Kidney capillary endothelial cell (primary cell): ENCODE measurements around the gene BRINP1.

Experiments used
- DNase-seq: peaks from one replicate; pipeline ENCODE4 v3.0.0-alpha.2; 2018; ENCODE audit warnings: low spot score

BRINP1 gene

DNA sequence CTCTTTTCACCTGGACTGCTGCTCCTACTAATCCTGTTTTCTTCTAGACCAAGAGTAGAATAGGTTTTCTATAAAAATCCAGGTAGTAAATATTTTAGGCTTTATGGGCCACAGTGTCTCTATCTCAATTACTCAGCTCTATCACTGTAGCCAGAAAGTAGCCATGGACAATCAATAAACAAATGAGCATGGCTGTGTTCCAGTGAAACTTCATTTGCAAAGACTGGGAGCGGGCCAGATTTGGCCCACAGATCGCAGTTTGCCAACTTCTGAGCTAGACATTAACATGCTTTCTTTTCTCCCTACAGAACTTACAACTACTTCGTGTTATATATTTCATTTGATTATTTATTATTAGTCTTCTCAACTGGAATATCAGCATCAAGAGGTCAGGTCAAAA lies 30.2 kb downstream of the BRINP1 start:
- no peak for DNase-seq

GRCh38 chr9:119337573-119337972 lies 31.7 kb downstream of the BRINP1 start:
- DNase-seq = no peak

- DNase-seq = no peak
These were observed 34.5 kb downstream of the BRINP1 start for GRCh38 chr9:119334745-119335144.

GRCh38 chr9:119333507-119334229 lies 35.6 kb downstream of the BRINP1 start:
- DNase-seq = no peak

DNA sequence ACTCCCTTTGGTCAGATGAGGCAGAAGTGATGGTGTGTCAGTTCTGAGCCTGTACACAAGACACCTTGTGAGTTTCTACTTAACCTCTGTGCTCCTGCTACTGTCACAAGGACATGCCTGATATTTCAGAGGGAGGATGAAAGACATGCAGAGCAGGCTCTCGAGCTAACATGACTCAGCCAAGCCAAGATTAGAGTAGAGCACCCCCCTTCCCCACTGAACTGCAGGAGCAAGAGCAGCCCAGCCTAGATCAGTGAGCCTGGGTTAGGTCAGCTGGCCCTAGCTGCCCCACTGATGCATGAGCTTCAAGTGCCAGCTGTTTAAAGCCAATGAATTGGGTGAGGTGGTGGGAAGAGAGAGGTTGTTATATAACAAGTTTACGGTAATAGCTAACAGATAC lies 36.7 kb downstream of the BRINP1 start:
- DNase-seq = no peak

- DNase-seq = peak; percentile 1
These were observed 47.1 kb downstream of the BRINP1 start for GRCh38 chr9:119322184-119322583.

GRCh38 chr9:119318371-119318770 lies 50.9 kb downstream of the BRINP1 start:
- no peak for DNase-seq

- DNase-seq = no peak
These were observed 55.4 kb downstream of the BRINP1 start for GRCh38 chr9:119313846-119314245.

DNA sequence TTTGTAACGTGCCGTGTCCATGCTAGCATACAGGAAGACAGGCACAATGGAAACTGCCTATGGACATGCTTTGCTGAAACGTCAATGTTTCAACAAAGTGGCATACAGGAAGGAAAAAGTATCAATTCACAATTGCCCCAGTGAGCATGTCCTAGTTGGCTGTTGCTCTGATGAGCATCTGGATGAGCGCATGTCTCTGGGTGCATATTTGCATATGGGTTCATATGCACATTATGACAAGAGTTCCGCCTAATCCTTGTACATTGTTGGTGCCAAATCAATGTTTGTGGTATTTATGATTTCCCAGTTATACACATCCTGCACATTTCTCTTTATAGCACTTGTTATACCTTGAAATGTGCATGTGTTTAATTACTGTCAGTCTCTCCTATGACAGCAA lies 58.5 kb downstream of the BRINP1 start:
- DNase-seq = no peak

- no peak for DNase-seq
These were observed 61.8 kb downstream of the BRINP1 start for GRCh38 chr9:119307471-119307870.

GRCh38 chr9:119304555-119304954 lies 64.7 kb downstream of the BRINP1 start:
- DNase-seq = no peak

GRCh38 chr9:119302988-119303698 lies 66.1 kb downstream of the BRINP1 start:
- no peak for DNase-seq

GRCh38 chr9:119298076-119298853 lies 71.0 kb downstream of the BRINP1 start:
- DNase-seq = no peak

- no peak for DNase-seq
These were observed 77.7 kb downstream of the BRINP1 start for GRCh38 chr9:119291554-119291953.

DNA sequence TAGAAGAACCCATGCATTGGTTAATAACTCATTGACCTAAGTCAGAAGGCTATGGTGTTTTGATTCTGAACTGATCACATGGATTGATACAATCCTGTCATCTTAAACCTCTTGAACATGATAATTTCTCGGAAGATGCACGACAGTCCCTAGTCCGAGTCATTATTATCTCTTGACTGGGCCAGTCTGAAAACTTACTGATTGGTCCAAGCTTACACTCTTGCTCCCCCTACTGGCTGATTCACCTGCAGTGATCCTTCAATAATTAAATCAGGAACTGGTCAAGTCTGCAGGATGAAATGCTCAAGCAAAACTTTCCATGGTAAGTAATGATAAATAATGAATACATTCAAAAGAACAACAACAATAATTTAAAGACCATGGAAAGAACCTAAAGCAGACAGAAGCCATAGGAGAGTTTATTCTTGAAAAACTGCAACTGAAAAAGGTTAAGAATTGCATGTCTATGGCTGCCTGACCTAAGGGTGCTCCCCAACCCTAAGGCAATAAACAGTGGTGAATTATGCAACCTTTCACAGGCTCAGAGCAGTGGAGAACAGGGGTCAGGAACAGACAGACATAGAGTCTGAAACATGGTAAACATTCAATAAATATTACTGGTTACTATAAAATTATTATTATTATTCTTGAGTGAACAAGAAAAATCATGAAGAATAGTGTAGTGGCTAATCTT lies 79.3 kb downstream of the BRINP1 start:
- peak; percentile 65 for DNase-seq

DNA sequence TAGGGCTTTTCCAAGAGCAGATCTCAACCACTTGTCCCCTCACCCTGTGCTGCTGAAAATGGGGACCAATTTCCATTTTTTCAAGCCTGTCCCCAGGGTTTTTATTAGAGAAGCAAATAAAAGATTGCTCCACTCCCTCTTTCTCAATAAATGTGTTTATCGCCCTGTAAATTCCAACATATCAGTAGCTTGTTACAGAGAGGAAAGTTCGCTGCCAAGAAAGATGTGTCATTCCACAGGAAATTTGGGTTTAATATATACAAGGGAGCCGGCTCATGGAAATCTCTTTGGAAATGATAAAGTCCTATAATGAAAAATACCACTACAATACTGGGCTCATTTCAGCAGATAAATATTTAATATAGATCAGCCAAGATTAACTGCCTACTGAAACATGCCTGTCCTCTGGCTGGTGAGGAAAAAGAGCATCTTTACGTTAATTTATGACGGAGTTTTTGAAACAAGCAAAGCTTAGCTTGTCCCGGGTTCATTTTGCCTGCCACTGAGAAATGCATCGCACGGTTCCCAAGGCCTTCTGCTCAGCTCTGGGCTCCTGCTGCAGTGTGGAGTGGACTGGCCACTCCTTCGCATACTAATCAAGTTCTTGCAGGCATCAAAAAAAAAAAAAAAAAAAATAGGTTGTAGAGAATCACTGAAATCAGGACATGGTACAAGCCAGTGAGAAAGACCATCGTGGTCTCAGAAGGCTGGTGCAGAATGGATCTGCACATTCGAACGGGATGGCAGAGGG lies 84.5 kb downstream of the BRINP1 start:
- DNase-seq = no peak

GRCh38 chr9:119284118-119284517 lies 85.1 kb downstream of the BRINP1 start:
- no peak for DNase-seq

DNA sequence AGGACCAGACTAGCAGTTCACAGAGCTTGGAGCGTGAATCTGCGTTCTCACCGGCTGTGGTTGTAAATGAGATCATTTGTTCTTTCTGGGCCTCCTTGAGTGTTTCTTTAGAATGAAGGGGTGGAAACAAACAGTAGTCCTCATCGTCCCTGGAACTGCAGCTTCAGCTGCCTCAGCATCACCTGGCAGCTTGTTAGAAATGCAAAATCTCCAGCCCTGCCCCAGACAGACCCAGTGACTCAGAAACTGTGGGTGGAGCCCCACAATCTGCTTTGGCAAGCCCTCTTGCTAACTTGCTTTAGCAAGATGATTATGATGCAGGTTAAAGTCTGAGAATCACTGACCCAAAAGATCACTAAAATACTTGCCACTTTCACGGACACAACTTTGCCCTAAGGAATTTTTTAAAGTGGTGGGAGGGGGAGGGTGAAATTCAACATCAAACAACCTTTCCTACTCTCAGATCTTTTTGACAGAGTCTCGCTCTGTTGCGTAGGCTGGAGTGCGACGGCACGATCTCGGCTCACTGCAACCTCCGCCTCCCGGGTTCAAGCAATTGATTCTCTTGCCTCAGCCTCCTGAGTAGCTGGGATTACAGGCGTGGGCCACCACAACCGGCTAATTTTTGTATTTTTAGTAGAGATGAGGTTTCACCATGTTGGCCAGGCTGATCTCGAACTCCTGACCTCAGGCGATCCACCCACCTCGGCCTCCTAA lies 86.0 kb downstream of the BRINP1 start:
- DNase-seq = no peak

GRCh38 chr9:119282476-119283077 lies 86.7 kb downstream of the BRINP1 start:
- no peak for DNase-seq

DNA sequence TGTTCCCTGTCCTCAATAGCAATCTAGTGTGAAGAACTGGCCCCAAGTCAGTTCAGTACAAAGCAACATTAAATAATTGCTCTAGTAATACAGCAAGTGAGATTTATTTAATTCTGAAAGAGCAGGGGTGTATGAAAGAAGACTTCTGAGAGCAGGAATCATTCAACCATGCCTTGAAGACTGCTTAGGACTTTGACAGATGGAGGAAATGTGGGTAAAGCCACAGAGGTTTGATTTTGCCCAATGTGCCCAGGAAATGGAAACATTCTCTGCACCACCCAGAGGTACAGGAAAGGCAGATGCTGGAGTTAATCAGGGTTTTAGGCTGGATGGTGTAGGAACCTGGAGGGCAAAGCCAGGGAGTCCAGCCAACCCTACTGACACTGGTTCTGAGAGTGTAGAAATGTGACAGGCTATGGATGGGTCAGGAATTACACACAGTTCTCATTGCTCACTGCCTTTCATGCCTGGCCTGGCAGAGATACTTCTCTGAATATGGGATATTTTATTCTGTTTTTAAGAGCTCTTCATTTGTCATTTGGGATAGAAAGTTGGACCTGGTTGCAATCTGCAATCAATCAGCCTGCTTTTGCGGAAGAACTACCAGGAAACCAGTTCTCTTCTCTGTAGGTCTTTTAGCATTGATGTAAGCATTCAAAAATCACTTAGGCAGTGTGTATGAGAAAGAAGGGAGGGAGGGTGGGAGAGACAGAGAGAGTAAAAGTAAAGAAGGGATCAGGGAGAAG lies 88.3 kb downstream of the BRINP1 start:
- DNase-seq = no peak
